HL-60 (cell line): Measurements from ENCODE around the gene MGAT4A.

Experiments
- CTCF ChIP-seq: IDR thresholded peaks from one replicate; pipeline ENCODE4 v1.5.1; 2011; ENCODE audit warnings: low read length, control low read depth, inconsistent platforms; ENCODE audit not compliant: insufficient read depth
- GABPA ChIP-seq: IDR thresholded peaks from 2 replicates; pipeline ENCODE4 v1.6.1; 2012; ENCODE audit warnings: low read depth

- TF ChIP-seq GABPA = no peak
- TF ChIP-seq CTCF = no peak
These were observed 47.2 kb downstream of the MGAT4A start for GRCh38 chr2:98683728-98684127.
